Loucy (cell line): ENCODE measurements around the gene NPTX2.

Experiments
- H2AFZ ChIP-seq: fragments of 200-600 bp; sonication (generic); 2 replicates; pipeline ENCODE4 v1.6.0; 2016; ENCODE audit warnings: antibody characterized with exemption, mild to moderate bottlenecking, low read length, moderate library complexity
- H3F3A ChIP-seq: fragments of 200-600 bp; 2 replicates; pipeline ENCODE4 v1.6.0; 2016; ENCODE audit warnings: antibody characterized with exemption, low read depth, mild to moderate bottlenecking
- H3K27me3 ChIP-seq: fragments of 200-600 bp; sonication (generic); 2 replicates; pipeline ENCODE4 v1.6.1; 2014; ENCODE audit warnings: low read length, mild to moderate bottlenecking; ENCODE audit not compliant: insufficient read depth, poor library complexity, severe bottlenecking
- H3K36me3 ChIP-seq: fragments of 200-600 bp; sonication (generic); 2 replicates; pipeline ENCODE4 v1.6.1; 2016; ENCODE audit warnings: low read length; ENCODE audit not compliant: insufficient read depth
- H3K4me1 ChIP-seq: fragments of 200-600 bp; sonication (generic); 2 replicates; pipeline ENCODE4 v1.5.1; 2014; ENCODE audit warnings: low read length, mild to moderate bottlenecking; ENCODE audit not compliant: insufficient read depth, poor library complexity, severe bottlenecking
- H3K4me2 ChIP-seq: fragments of 200-600 bp; sonication (generic); 2 replicates; pipeline ENCODE4 v1.6.0; 2014; ENCODE audit warnings: antibody characterized with exemption, low read length, low read depth, mild to moderate bottlenecking; ENCODE audit not compliant: poor library complexity, severe bottlenecking
- H3K4me3 ChIP-seq: fragments of 200-600 bp; sonication (generic); 2 replicates; pipeline ENCODE4 v1.5.1; 2014; ENCODE audit warnings: low read length, mild to moderate bottlenecking, mixed read lengths; ENCODE audit not compliant: poor library complexity, severe bottlenecking
- H3K79me2 ChIP-seq: fragments of 200-600 bp; sonication (generic); 2 replicates; pipeline ENCODE4 v1.6.1; 2014; ENCODE audit warnings: low read length; ENCODE audit not compliant: insufficient read depth
- H3K9ac ChIP-seq: fragments of 200-600 bp; sonication (generic); 2 replicates; pipeline ENCODE4 v1.6.0; 2014; ENCODE audit warnings: mild to moderate bottlenecking, low read depth, low read length, moderate library complexity; ENCODE audit not compliant: poor library complexity, severe bottlenecking
- H3K9me2 ChIP-seq: fragments of 200-600 bp; sonication (generic); replicated peaks from 2 replicates; pipeline ENCODE4 v1.6.1; 2016; ENCODE audit warnings: low read depth, low read length, mixed read lengths
- H3K9me3 ChIP-seq: fragments of 200-600 bp; sonication (generic); 2 replicates; pipeline ENCODE4 v1.6.1; 2014; ENCODE audit warnings: mild to moderate bottlenecking, antibody characterized with exemption, low read length, low read depth; ENCODE audit not compliant: insufficient read depth
- H4K20me1 ChIP-seq: fragments of 200-600 bp; sonication (generic); 2 replicates; pipeline ENCODE4 v1.6.0; 2014; ENCODE audit warnings: antibody characterized with exemption, low read length, mild to moderate bottlenecking; ENCODE audit not compliant: insufficient read depth, poor library complexity, severe bottlenecking
- EZH2phosphoT487 ChIP-seq: fragments of 200-600 bp; IDR thresholded peaks from 2 replicates; pipeline ENCODE4 v1.6.1; 2018; ENCODE audit warnings: antibody characterized with exemption, mild to moderate bottlenecking, moderate library complexity, borderline replicate concordance
- TF ChIP-seq, protein P1 (sequence below): fragments of 200-600 bp; sonication (generic); conservative IDR thresholded peaks from 2 replicates; pipeline ENCODE4 v1.5.1; 2014; ENCODE audit warnings: mild to moderate bottlenecking, antibody characterized with exemption, low read length

NPTX2 gene

DNA sequence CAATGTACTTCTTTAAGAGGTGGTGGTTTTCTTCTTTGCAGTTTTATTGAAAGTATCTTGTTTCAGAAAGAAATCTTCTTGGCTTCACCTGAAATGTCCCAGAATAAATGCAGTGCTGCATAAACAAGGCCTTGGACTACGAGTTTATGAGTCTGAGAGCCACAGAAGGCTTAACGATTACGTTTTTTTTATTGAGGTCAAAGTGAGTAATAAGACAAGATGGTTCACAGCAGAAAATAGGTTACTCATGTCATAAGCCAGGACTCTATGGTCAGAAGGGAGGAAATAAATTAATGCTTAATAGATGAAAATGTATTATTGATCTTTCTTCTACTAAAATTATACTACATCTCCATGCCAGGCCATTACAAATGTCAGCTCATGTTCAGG, 13.7 kb upstream of the NPTX2 start:
- Histone ChIP-seq H3K9me3 (no peaks in the 10 kb centered on the region), H3K9ac (no peak overlapping the region), H3K4me1 (peaks cover 5% of the 10 kb centered on the region), H2AFZ (no peak overlapping the region), H3K79me2 (no peaks in the 10 kb centered on the region), H3K9me2 (no peaks in the 10 kb centered on the region), H3F3A (no peaks in the 10 kb centered on the region), H3K4me3 (no peak overlapping the region), H4K20me1 (no peaks in the 10 kb centered on the region), H3K4me2 (no peak overlapping the region), H3K36me3 (no peaks in the 10 kb centered on the region), H3K27me3 (no peaks in the 10 kb centered on the region)
- no peak for TF ChIP-seq EZH2phosphoT487
- TF ChIP-seq, protein P1, sequence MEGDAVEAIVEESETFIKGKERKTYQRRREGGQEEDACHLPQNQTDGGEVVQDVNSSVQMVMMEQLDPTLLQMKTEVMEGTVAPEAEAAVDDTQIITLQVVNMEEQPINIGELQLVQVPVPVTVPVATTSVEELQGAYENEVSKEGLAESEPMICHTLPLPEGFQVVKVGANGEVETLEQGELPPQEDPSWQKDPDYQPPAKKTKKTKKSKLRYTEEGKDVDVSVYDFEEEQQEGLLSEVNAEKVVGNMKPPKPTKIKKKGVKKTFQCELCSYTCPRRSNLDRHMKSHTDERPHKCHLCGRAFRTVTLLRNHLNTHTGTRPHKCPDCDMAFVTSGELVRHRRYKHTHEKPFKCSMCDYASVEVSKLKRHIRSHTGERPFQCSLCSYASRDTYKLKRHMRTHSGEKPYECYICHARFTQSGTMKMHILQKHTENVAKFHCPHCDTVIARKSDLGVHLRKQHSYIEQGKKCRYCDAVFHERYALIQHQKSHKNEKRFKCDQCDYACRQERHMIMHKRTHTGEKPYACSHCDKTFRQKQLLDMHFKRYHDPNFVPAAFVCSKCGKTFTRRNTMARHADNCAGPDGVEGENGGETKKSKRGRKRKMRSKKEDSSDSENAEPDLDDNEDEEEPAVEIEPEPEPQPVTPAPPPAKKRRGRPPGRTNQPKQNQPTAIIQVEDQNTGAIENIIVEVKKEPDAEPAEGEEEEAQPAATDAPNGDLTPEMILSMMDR, result no peak

DNA sequence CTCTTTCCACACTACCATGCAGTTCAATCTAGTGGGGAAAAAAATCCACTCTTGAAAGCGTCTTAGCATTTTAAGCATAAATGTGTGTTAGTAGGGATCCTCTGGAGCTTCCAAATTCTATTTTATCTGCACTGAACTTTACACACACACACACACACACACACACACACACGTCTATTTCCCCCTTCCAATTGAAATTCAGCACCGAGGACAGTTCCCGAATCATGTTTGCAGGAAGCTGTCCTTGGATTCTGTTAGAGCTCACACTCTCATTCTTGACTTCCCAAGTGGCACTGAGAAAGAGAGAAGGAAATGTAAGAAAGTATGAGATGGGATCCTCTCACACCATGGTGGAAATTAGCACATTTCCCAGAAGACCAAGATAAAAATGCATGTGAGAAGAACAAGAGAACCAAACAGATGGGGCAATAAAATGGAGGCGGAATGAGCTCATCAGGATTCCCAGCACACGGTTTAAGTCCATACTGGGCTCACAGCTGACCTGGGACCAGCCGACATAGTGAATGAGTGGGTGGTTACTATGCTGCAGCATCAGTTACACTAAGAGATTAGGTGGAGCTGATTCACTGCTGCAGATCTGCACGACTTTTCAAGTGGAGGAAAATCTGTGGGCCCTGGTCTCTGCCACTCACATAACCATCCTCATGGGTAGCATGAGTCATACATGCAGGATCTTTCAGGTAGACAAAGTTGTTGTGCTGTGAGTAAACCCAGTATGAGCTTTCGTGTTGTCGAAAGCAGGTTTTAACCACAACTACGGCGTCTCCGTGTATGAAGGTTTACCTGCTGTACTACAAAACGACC, 3.3 kb upstream of the NPTX2 start:
- no peaks in the 10 kb centered on the region for H3K36me3 ChIP-seq
- H4K20me1 ChIP-seq, result no peaks in the 10 kb centered on the region
- H3K27me3 ChIP-seq, result no peaks in the 10 kb centered on the region
- no peak overlapping the region for H3K4me3 ChIP-seq
- no peak for TF ChIP-seq EZH2phosphoT487
- TF ChIP-seq, protein P1, result no peak
- no peak overlapping the region for H3K9ac ChIP-seq
- H3K4me1 ChIP-seq, result peaks cover 7% of the 10 kb centered on the region
- no peaks in the 10 kb centered on the region for H3K9me2 ChIP-seq
- H3K9me3 ChIP-seq, result no peaks in the 10 kb centered on the region
- H3K4me2 ChIP-seq, result no peak overlapping the region
- no peaks in the 10 kb centered on the region for H3K79me2 ChIP-seq
- H2AFZ ChIP-seq, result no peak overlapping the region
- no peaks in the 10 kb centered on the region for H3F3A ChIP-seq

DNA sequence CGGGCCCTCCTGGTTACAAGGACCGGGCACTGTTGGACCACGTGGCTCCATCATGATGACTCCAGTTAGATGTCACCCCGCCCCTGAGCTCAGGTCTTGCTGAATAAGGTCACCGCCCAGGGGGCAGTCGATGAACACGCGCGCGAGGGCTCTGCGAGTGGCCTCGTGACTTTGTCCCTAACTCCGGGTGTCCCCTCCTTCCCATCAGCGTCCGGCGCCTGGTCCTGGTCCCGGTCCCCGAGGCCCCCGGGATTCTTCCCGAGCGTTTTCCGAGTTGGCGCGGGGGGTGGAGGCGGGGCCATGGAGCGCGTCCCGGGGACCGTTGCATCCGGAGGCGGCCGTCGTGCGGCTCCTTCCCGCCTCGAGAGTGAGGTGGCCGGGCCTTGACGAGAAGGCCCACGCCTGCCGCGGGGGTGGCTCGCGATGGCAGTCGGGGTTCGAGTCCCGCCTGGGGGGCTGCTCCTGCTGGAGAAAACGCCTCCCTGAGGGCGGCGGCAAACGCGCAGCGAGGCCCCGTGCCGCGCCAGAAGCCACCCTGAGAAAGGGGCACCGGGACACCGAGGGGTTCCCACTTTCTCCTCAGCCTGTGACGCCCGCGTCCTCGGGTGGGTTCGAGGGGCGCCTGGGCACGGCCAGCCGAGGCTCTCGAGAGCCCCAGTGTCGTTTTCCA, 569 bp upstream of the NPTX2 start:
- peaks cover 29% of the 10 kb centered on the region for H3K4me1 ChIP-seq
- H2AFZ ChIP-seq, result no peak overlapping the region
- H4K20me1 ChIP-seq, result no peaks in the 10 kb centered on the region
- no peaks in the 10 kb centered on the region for H3F3A ChIP-seq
- no peak overlapping the region for H3K9ac ChIP-seq
- no peaks in the 10 kb centered on the region for H3K9me3 ChIP-seq
- no peaks in the 10 kb centered on the region for H3K36me3 ChIP-seq
- peaks cover 15% of the 10 kb centered on the region; the same call in 1 of the 2 replicates for H3K79me2 ChIP-seq
- H3K4me3 ChIP-seq, result no peak overlapping the region
- no peak overlapping the region for H3K4me2 ChIP-seq
- no peaks in the 10 kb centered on the region for H3K27me3 ChIP-seq
- TF ChIP-seq EZH2phosphoT487, result no peak
- TF ChIP-seq, protein P1, result no peak
- no peaks in the 10 kb centered on the region for H3K9me2 ChIP-seq
